ENCODE data around the gene TMEM60. TPM values are rescaled to one million over a fixed set of nuclear protein-coding genes. Genes with fewer than 3 reads are reported as not detected.

Gene TMEM60
- total and polyA plus RNA-seq, 2 donors (not counting 3 experiments of a cell fraction or from before 2014, with no cell fraction given): 15.8 to 19.5 TPM

- Histone ChIP-seq H3K4me3 (replicated peaks in 1 of 3; ENCODE audit: insufficient read depth in 1 of 3, low read depth in 1 of 3, low read length in 3 of 3) (no peak overlapping the region), H3K36me3 (ENCODE audit: control insufficient read depth in 2 of 2, extremely low read depth in 1 of 2, insufficient read depth in 2 of 2, low read length in 2 of 2) (peaks cover 0 to 3% of the 10 kb centered on the region in 2 experiments), H3K79me2 (ENCODE audit: control insufficient read depth, insufficient read depth, low read length) (peaks cover 7% of the 10 kb centered on the region), H3K4me1 (ENCODE audit: control insufficient read depth, extremely low read depth, insufficient read depth, low read length) (no peaks in the 10 kb centered on the region), H4K20me1 (replicated peaks; ENCODE audit: control insufficient read depth, extremely low read depth, insufficient read depth, low read length) (no peaks in the 10 kb centered on the region), H3K9ac (replicated peaks; ENCODE audit: extremely low read depth, insufficient read depth, low read length) (no peak overlapping the region), H3K9me1 (replicated peaks; ENCODE audit: control insufficient read depth, extremely low read depth, insufficient read depth, low read length) (no peaks in the 10 kb centered on the region), H3K27ac (ENCODE audit: insufficient read depth, low read depth, low read length) (no peak overlapping the region), H3K4me2 (ENCODE audit: insufficient read depth, low read length) (no peak overlapping the region), H3K9me3 (replicated peaks; ENCODE audit: control insufficient read depth, insufficient read depth, low read length) (no peaks in the 10 kb centered on the region), H3K27me3 (ENCODE audit: control insufficient read depth in 2 of 2, insufficient read depth in 2 of 2, low read length in 2 of 2) (no peaks in the 10 kb centered on the region), H2AFZ (ENCODE audit: low read depth, low read length) (no peak overlapping the region)
- DNase-seq (ENCODE audit: low read depth, low spot score) (peak; percentile 29), FAIRE-seq (no peak)
- no TSS peak for BruUV-seq (replicated peaks)
- intact Hi-C loops (cut with micrococcal nuclease) (no loop called here), dilution Hi-C loops (cut with MboI; ENCODE audit: extremely low pct_ligation_motif_present, low sequenced_read_pairs) (no loop called here)
- ChIA-PET CTCF (interaction anchor here (1.0 to 2.6 kb wide), 8 partner anchors 9 to 97 kb away, joined by 3 to 18 read pairs (median 6); partner anchors contain the start of genes PHTF2 and TMEM60), POLR2A (no interaction called here)
- no peak for TF ChIP-seq JUN (IDR thresholded peaks at IDR 0.05; ENCODE audit: borderline replicate concordance, insufficient read depth, insufficient read length, low read depth)
- no peak for TF ChIP-seq FOS (IDR thresholded peaks at IDR 0.05; ENCODE audit: borderline replicate concordance, insufficient read depth, low read length)
Measured at GRCh38 chr7:77747718-77748117, 50.5 kb downstream of the TMEM60 start.

DNA sequence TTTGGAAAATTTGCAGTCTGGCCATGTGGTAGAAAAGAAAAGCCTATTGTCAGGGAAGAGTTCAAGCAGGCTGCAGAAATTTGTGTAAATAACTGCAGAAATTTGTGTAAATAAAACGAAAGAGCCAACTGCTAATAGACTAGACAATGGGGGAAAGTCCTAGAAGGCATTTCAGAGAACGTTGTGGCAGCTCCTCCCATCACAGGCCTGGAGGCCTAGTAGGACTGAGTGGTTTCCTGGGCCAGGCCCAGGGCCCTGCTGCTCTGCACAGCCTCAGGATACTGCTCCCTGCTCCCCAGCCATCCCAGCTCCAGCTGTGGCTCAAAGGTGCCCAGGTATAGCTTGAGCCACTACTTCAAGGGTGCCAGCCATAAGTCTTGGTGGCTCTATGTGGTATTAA is 51.1 kb downstream of the TMEM60 start:
- Histone ChIP-seq H3K4me1 (ENCODE audit: control insufficient read depth, extremely low read depth, insufficient read depth, low read length) (no peaks in the 10 kb centered on the region), H3K4me2 (ENCODE audit: insufficient read depth, low read length) (no peak overlapping the region), H4K20me1 (replicated peaks; ENCODE audit: control insufficient read depth, extremely low read depth, insufficient read depth, low read length) (no peaks in the 10 kb centered on the region), H3K9ac (replicated peaks; ENCODE audit: extremely low read depth, insufficient read depth, low read length) (no peak overlapping the region), H3K79me2 (ENCODE audit: control insufficient read depth, insufficient read depth, low read length) (peaks cover 4% of the 10 kb centered on the region), H3K27me3 (ENCODE audit: control insufficient read depth in 2 of 2, insufficient read depth in 2 of 2, low read length in 2 of 2) (no peaks in the 10 kb centered on the region), H3K36me3 (ENCODE audit: control insufficient read depth in 2 of 2, extremely low read depth in 1 of 2, insufficient read depth in 2 of 2, low read length in 2 of 2) (peaks cover 0 to 3% of the 10 kb centered on the region in 2 experiments), H3K9me1 (replicated peaks; ENCODE audit: control insufficient read depth, extremely low read depth, insufficient read depth, low read length) (no peaks in the 10 kb centered on the region), H2AFZ (ENCODE audit: low read depth, low read length) (no peak overlapping the region), H3K27ac (ENCODE audit: insufficient read depth, low read depth, low read length) (no peak overlapping the region), H3K9me3 (replicated peaks; ENCODE audit: control insufficient read depth, insufficient read depth, low read length) (no peaks in the 10 kb centered on the region), H3K4me3 (replicated peaks in 1 of 3; ENCODE audit: insufficient read depth in 1 of 3, low read depth in 1 of 3, low read length in 3 of 3) (no peak overlapping the region)
- intact Hi-C loops (cut with micrococcal nuclease): no loop called here
- ChIA-PET CTCF (interaction anchor here (1.2 to 2.6 kb wide), 8 partner anchors 10 to 95 kb away, joined by 3 to 18 read pairs (median 6); partner anchors contain the start of genes PHTF2 and TMEM60), POLR2A (no interaction called here)
- dilution Hi-C loops (cut with MboI; ENCODE audit: extremely low pct_ligation_motif_present, low sequenced_read_pairs): no loop called here
- DNase-seq (ENCODE audit: low read depth, low spot score) (no peak), FAIRE-seq (no peak)
- no TSS peak for BruUV-seq (replicated peaks)
- TF ChIP-seq MAX (IDR thresholded peaks at IDR 0.05; ENCODE audit: insufficient read depth, insufficient read length) (no peak), EZH2 (IDR thresholded peaks at IDR 0.05; ENCODE audit: borderline replicate concordance, low read depth, low read length, severe bottlenecking) (no peak), POLR2A (IDR thresholded peaks at IDR 0.05; ENCODE audit: low read depth, low read length) (no peak), FOS (IDR thresholded peaks at IDR 0.05; ENCODE audit: borderline replicate concordance, insufficient read depth, low read length) (no peak)
